ENCODE results near the gene SLF2.

SLF2 gene

GRCh38 chr10:100912605-100913469 lies at the start of gene SLF2:
TSS of gene SLF2 (plus strand) at chr10:100912963. CDS start at chr10:100913111, 148 bp downstream.
- TF ChIP-seq TCF12 (IDR thresholded peaks at IDR 0.05; ENCODE audit: low read depth) (peak; percentile 79; the same call in 1 of the 2 replicates), TEAD4 (IDR thresholded peaks at IDR 0.05) (peak; percentile 65), CREB1 (IDR thresholded peaks at IDR 0.05; ENCODE audit: low read depth) (peak; percentile 40; the same call in 1 of the 2 replicates), EGR1 (IDR thresholded peaks at IDR 0.05) (peak; percentile 100), TAF1 (IDR thresholded peaks at IDR 0.05; ENCODE audit: low read depth) (peak; percentile 74), ZBTB7A (IDR thresholded peaks at IDR 0.05; ENCODE audit: low read depth) (peak; percentile 99), FOXM1 (IDR thresholded peaks at IDR 0.05; ENCODE audit: borderline replicate concordance, low read depth) (no peak), CEBPB (IDR thresholded peaks at IDR 0.05) (peak; percentile 83), MAX (IDR thresholded peaks at IDR 0.05) (peak; percentile 98), NFIC (IDR thresholded peaks at IDR 0.05) (no peak), REST (IDR thresholded peaks at IDR 0.05; ENCODE audit: low read depth) (no peak), EP300 (IDR thresholded peaks at IDR 0.05; ENCODE audit: borderline replicate concordance) (no peak), USF1 (IDR thresholded peaks at IDR 0.05) (peak; percentile 88), YY1 (IDR thresholded peaks at IDR 0.05; ENCODE audit: low read depth) (peak; percentile 83)

GRCh38 chr10:100863433-100863832 lies 49.3 kb upstream of the SLF2 start:
- TF ChIP-seq NFIC (IDR thresholded peaks at IDR 0.05) (no peak), CEBPB (IDR thresholded peaks at IDR 0.05) (no peak), TAF1 (IDR thresholded peaks at IDR 0.05; ENCODE audit: low read depth) (no peak), RAD21 (IDR thresholded peaks at IDR 0.05; ENCODE audit: low read depth) (no peak), REST (IDR thresholded peaks at IDR 0.05; ENCODE audit: low read depth) (no peak)

- TF ChIP-seq TCF12 (IDR thresholded peaks at IDR 0.05; ENCODE audit: low read depth) = no peak
- TF ChIP-seq CEBPB (IDR thresholded peaks at IDR 0.05) = no peak
- no peak for TF ChIP-seq MAX (IDR thresholded peaks at IDR 0.05)
- no peak for TF ChIP-seq RAD21 (IDR thresholded peaks at IDR 0.05; ENCODE audit: low read depth)
- no peak for TF ChIP-seq TEAD4 (IDR thresholded peaks at IDR 0.05)
- TF ChIP-seq NFIC (IDR thresholded peaks at IDR 0.05) = no peak
- TF ChIP-seq TAF1 (IDR thresholded peaks at IDR 0.05; ENCODE audit: low read depth) = no peak
- no peak for TF ChIP-seq EGR1 (IDR thresholded peaks at IDR 0.05)
- TF ChIP-seq REST (IDR thresholded peaks at IDR 0.05; ENCODE audit: low read depth) = no peak
- TF ChIP-seq CREB1 (IDR thresholded peaks at IDR 0.05; ENCODE audit: low read depth) = no peak
- TF ChIP-seq USF1 (IDR thresholded peaks at IDR 0.05) = no peak
- TF ChIP-seq ZBTB7A (IDR thresholded peaks at IDR 0.05; ENCODE audit: low read depth) = no peak
- TF ChIP-seq FOXM1 (IDR thresholded peaks at IDR 0.05; ENCODE audit: borderline replicate concordance, low read depth) = no peak
- no peak for TF ChIP-seq EP300 (IDR thresholded peaks at IDR 0.05; ENCODE audit: borderline replicate concordance)
- TF ChIP-seq YY1 (IDR thresholded peaks at IDR 0.05; ENCODE audit: low read depth) = no peak
These were observed 48.5 kb upstream of the SLF2 start for GRCh38 chr10:100864036-100864885.
